ENCODE measurements around the gene OPCML. TPM values are rescaled to one million over a fixed set of nuclear protein-coding genes. Genes with fewer than 3 reads are reported as not detected.

OPCML gene
- total RNA-seq, 1 donor from 2014 or later = not detected

DNA sequence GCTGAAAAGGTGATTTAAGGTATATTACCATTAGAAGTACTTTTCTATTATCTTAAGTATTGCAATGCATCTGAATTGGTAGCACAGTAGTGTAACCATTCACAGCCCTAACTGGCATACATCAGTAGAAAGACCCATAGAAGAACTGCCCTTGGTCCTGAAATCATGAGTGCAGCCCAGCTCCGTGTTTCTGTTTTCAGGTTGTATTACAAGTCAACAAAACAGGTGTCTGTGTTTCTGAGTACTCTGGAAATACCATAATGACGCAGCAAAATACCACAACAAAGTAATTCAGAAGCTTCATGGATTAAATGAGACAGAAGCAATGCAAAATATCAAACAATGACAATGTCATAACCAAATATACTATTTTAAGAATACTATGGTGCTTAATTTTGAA is 226.3 kb downstream of the OPCML start:
- peaks cover 7% of the 10 kb centered on the region for H3K9me3 Mint-ChIP-seq
- H3K4me1 Mint-ChIP-seq = no peaks in the 10 kb centered on the region
- intact Hi-C loops (cut with micrococcal nuclease) = no loop called here
- TF ChIP-seq, protein P1, sequence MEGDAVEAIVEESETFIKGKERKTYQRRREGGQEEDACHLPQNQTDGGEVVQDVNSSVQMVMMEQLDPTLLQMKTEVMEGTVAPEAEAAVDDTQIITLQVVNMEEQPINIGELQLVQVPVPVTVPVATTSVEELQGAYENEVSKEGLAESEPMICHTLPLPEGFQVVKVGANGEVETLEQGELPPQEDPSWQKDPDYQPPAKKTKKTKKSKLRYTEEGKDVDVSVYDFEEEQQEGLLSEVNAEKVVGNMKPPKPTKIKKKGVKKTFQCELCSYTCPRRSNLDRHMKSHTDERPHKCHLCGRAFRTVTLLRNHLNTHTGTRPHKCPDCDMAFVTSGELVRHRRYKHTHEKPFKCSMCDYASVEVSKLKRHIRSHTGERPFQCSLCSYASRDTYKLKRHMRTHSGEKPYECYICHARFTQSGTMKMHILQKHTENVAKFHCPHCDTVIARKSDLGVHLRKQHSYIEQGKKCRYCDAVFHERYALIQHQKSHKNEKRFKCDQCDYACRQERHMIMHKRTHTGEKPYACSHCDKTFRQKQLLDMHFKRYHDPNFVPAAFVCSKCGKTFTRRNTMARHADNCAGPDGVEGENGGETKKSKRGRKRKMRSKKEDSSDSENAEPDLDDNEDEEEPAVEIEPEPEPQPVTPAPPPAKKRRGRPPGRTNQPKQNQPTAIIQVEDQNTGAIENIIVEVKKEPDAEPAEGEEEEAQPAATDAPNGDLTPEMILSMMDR (IDR thresholded peaks at IDR 0.05) = no peak
- H3K27me3 Mint-ChIP-seq = no peaks in the 10 kb centered on the region
- ATAC-seq (ENCODE audit: low read depth) (no peak), DNase-seq (no peak)
- H3K27ac Mint-ChIP-seq = no peak overlapping the region
- no peak overlapping the region for H3K4me3 Mint-ChIP-seq
- no peaks in the 10 kb centered on the region for H3K36me3 Mint-ChIP-seq (ENCODE audit: low read depth)
- ChIA-PET CTCF (no interaction called here), POLR2A (no interaction called here)

DNA sequence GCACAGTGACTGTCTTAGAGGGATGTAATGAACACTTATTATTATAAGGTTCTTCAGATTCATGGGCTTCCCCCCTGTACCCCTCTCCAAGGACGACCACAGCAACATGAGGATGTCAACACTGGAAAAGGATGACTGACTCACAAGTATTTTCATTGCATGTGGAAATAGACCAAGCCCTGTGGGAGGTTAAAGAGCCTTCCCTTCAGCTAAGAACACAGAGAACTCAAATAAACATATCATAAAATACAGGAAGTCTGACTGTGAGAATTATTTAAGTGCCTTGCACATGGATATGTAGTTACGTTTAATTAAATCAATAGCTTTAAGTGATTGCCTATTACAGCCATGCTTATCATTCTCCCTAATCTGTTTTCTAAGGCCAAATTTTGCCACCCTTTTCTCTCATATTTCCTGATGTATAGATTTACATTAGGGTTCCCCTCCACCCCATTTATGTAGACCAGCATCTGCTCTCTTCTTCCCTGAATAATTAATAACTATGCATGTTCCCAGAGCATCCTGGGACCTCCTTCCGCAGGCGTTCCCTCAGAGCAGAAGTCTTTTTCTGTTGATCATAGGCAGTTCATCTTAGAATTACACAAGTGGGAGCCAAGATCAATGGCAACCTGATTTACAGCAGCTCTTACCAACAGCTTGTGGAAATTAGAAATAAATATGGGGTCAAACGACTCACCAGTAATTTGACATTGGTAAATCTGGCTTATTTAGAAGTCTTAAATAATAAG is 226.9 kb downstream of the OPCML start:
- H3K36me3 Mint-ChIP-seq (ENCODE audit: low read depth) = no peaks in the 10 kb centered on the region
- H3K4me3 Mint-ChIP-seq = no peak overlapping the region
- POLR2A ChIA-PET = no interaction called here
- H3K9me3 Mint-ChIP-seq = peaks cover 9% of the 10 kb centered on the region
- CTCF ChIA-PET = no interaction called here
- H3K27ac Mint-ChIP-seq = no peak overlapping the region
- ATAC-seq (ENCODE audit: low read depth) = no peak
- intact Hi-C loops (cut with micrococcal nuclease) = no loop called here
- no peaks in the 10 kb centered on the region for H3K4me1 Mint-ChIP-seq
- TF ChIP-seq, protein P1 (IDR thresholded peaks at IDR 0.05) = no peak
- DNase-seq = no peak
- no peaks in the 10 kb centered on the region for H3K27me3 Mint-ChIP-seq

DNA sequence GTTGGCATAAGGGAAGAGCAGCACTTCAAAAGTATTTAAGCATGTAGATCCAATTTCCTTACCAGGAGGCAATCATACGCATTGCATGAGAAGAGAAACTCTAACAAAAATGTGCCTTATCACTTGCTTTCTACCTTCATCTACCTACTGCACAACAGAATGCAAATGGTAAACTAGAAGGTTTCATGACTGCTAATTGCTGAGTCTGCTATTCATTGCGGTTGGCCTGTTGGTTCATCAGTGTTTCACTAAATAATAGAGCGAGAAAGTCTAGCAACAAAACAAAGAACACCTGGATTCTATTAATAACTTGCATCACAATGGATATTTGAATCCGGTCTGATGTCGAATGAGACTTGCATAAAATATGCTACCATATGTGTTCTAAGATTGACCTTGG is 229.0 kb downstream of the OPCML start:
- no peak for DNase-seq
- CTCF ChIA-PET = no interaction called here
- no peak overlapping the region for H3K27ac Mint-ChIP-seq
- intact Hi-C loops (cut with micrococcal nuclease) = no loop called here
- peaks cover 4% of the 10 kb centered on the region for H3K9me3 Mint-ChIP-seq
- ATAC-seq (ENCODE audit: low read depth) = no peak
- no peaks in the 10 kb centered on the region for H3K36me3 Mint-ChIP-seq (ENCODE audit: low read depth)
- no peak overlapping the region for H3K4me3 Mint-ChIP-seq
- TF ChIP-seq, protein P1 (IDR thresholded peaks at IDR 0.05) = no peak
- H3K27me3 Mint-ChIP-seq = no peaks in the 10 kb centered on the region
- H3K4me1 Mint-ChIP-seq = no peaks in the 10 kb centered on the region
- POLR2A ChIA-PET = no interaction called here

DNA sequence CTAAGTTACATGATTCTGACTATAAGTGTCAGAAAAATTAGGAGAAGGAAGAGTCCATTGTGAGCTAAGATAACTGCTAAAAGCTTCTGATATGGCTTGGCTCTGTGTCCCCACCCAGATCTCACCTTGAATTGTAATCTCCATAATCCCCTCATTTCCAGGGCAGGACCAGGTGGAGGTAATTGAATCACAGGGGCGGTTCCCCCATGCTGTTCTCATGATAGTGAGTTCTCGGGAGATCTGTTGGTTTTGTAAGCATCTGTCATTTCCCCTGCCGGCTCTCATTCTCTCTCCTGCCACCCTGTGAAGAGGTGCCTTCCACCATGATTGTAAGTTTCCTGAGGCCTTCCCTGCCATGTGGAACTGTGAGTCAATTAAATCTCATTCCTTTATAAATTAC is 230.2 kb downstream of the OPCML start:
- H3K36me3 Mint-ChIP-seq (ENCODE audit: low read depth) = no peaks in the 10 kb centered on the region
- H3K27ac Mint-ChIP-seq = no peak overlapping the region
- TF ChIP-seq, protein P1 (IDR thresholded peaks at IDR 0.05) = no peak
- no peaks in the 10 kb centered on the region for H3K4me1 Mint-ChIP-seq
- DNase-seq (no peak), ATAC-seq (ENCODE audit: low read depth) (no peak)
- no peaks in the 10 kb centered on the region for H3K27me3 Mint-ChIP-seq
- intact Hi-C loops (cut with micrococcal nuclease) = no loop called here
- H3K4me3 Mint-ChIP-seq = no peak overlapping the region
- CTCF ChIA-PET = no interaction called here
- H3K9me3 Mint-ChIP-seq = peaks cover 5% of the 10 kb centered on the region
- POLR2A ChIA-PET = no interaction called here

DNA sequence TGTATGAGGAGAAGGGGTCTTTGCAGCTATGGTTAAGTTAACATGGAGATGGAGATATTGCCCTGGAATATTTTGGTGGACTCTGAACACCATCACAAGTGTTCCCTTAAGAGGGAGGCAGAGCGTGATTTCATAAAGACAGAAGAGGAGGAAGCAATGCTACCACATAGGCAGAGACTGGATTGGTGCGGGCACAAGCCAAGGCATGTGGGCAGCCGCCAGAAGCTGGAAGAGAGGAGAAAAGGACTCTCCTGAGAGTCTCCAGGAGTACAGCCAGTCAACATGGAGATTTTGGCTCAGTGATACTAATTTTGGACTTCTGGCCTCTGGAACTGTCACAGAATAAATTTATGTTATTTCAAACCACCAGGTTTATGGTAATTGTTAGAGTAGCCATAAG is 231.6 kb downstream of the OPCML start:
- Mint-ChIP-seq H3K4me3 (no peak overlapping the region), H3K36me3 (ENCODE audit: low read depth) (no peaks in the 10 kb centered on the region), H3K4me1 (no peaks in the 10 kb centered on the region), H3K27ac (no peak overlapping the region), H3K9me3 (peaks cover 5% of the 10 kb centered on the region), H3K27me3 (no peaks in the 10 kb centered on the region)
- ChIA-PET POLR2A (no interaction called here), CTCF (no interaction called here)
- intact Hi-C loops (cut with micrococcal nuclease) = no loop called here
- ATAC-seq (ENCODE audit: low read depth) = no peak
- TF ChIP-seq, protein P1 (IDR thresholded peaks at IDR 0.05) = no peak
- DNase-seq = no peak

All from activated B cell treated with CpG ODN at 0.5 μM for 24 hours (primary cell).